HepG2 (cell line): Measurements from ENCODE around the gene ABHD4. TPM values are rescaled to one million over a fixed set of nuclear protein-coding genes. Genes with fewer than 3 reads are reported as not detected.
A peak's percentile ranks its signal among the peaks of the same experiment; 100 is the strongest.

Source experiments
- FLYWCH1 ChIP-seq: sonication (generic); formaldehyde crosslinking; IDR thresholded peaks from 2 replicates; pipeline ENCODE4 v1.8.1; 2023; ENCODE audit warnings: mild to moderate bottlenecking, missing genetic modification reagents
- RAD21 ChIP-seq: fragments of 450-650 bp; formaldehyde crosslinking; IDR thresholded peaks from 2 replicates; pipeline ENCODE4 v1.5.0; 2020; ENCODE audit warnings: mild to moderate bottlenecking
- ZFP37 ChIP-seq: sonication (generic); formaldehyde crosslinking; IDR thresholded peaks from 2 replicates; pipeline ENCODE4 v1.4.0; 2020; ENCODE audit warnings: missing genetic modification reagents, borderline replicate concordance
- ZNF674 ChIP-seq: sonication (generic); formaldehyde crosslinking; IDR thresholded peaks from 2 replicates; pipeline ENCODE4 v1.5.0; 2020; ENCODE audit warnings: low read depth, mild to moderate bottlenecking, missing genetic modification reagents
- ZSCAN12 ChIP-seq: sonication (generic); formaldehyde crosslinking; IDR thresholded peaks from 2 replicates; pipeline ENCODE4 v1.9.0; 2021; ENCODE audit warnings: mild to moderate bottlenecking, missing genetic modification reagents
- polyA plus RNA-seq, 8 experiments: library from polyadenylated mRNA; depleted of rRNA in 3 of 8; stranded (reverse) in 7 of 8; unstranded in 1 of 8; fragments of >200 nt; fragmentation: Illumina TruSeq in 4 of 8; extraction: Trizol in 4 of 8; gene quantifications; 2 replicates each; pipeline versions ENCODE4 v1.2.1 to v1.2.3, GENCODE V29; 2011 to 2016; ENCODE audit warnings: low read depth in 4 of 8, missing spikeins in 1 of 8, mixed read lengths in 1 of 8; ENCODE audit not compliant: insufficient read depth in 1 of 8
- total RNA-seq, 5 experiments: library from RNA; depleted of rRNA; stranded (reverse); fragments of >200 nt; fragmentation: Illumina TruSeq; extraction: Trizol; gene quantifications; 2 replicates each; pipeline ENCODE4 v1.2.3, GENCODE V29; 2016; ENCODE audit warnings: low read depth in 1 of 5
- TF ChIP-seq, protein P1 (sequence below): IDR thresholded peaks from 2 replicates; pipeline ENCODE4 v1.6.1; 2018; ENCODE audit warnings: missing genetic modification reagents, mild to moderate bottlenecking, missing compliant biosample characterization
- TF ChIP-seq, protein P2 (sequence below): sonication (generic); formaldehyde crosslinking; IDR thresholded peaks from 2 replicates; pipeline ENCODE4 v1.8.0; 2022; ENCODE audit warnings: missing genetic modification reagents, mild to moderate bottlenecking, borderline replicate concordance
- TF ChIP-seq, protein P3 (sequence below): IDR thresholded peaks from 2 replicates; pipeline ENCODE4 v1.6.1; 2012; ENCODE audit warnings: low read depth, low read length, improper control_type of control experiment
- TF ChIP-seq, protein P4 (sequence below): sonication (generic); formaldehyde crosslinking; IDR thresholded peaks from 2 replicates; pipeline ENCODE4; 2020; ENCODE audit warnings: missing genetic modification reagents, mild to moderate bottlenecking, borderline replicate concordance
- TF ChIP-seq, protein P5 (sequence below): sonication (generic); formaldehyde crosslinking; IDR thresholded peaks from 2 replicates; pipeline ENCODE4 v1.4.0; 2020; ENCODE audit warnings: missing genetic modification reagents

Gene ABHD4
- total and polyA plus RNA-seq, 2 of the 13 experiments (the other 11 are each of a cell fraction or from before 2014, with no cell fraction given): 16.1 to 47.5 TPM

DNA sequence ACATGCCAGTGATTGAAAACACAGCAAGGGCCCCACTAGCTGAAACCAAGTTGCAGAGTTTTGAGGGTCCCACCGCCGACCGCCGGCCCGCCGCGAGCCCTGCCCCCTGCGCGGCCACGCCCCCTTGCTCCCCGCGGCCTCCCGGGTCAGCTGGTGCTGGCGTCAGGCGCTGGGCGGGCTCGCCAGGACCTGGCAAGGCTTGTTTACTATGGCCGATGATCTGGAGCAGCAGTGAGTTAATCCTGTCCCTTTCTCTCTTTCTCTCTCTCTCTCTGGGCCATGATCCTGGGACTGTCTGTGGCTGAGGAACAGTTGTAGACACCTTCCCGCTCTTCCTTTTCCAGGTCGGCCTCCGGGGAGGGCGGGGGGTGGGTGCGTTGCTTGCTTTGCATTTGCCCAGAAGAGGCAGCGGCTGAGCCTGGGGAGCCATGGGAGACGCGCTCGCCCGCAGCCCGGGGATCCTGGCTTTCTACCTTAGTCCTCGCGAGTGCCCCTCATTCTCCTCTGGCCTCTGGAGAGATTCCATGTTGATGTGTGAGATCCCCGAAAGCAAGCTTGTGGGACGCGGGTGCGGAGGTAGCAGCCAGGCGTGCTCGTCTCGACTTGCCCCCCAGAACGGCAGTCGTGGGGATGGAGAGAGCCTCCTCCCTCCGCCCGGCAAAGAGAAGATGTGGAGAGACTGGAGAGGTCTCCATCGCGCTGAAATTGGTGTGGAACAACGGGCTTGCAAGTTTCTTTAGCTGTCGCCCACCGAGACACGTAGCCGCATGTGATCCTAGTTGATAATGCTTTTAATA lies at the start of gene ABHD4 (continued):
- TF ChIP-seq, protein P1, sequence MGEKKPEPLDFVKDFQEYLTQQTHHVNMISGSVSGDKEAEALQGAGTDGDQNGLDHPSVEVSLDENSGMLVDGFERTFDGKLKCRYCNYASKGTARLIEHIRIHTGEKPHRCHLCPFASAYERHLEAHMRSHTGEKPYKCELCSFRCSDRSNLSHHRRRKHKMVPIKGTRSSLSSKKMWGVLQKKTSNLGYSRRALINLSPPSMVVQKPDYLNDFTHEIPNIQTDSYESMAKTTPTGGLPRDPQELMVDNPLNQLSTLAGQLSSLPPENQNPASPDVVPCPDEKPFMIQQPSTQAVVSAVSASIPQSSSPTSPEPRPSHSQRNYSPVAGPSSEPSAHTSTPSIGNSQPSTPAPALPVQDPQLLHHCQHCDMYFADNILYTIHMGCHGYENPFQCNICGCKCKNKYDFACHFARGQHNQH: peak; percentile 68
- TF ChIP-seq RAD21 (CRISPR knock-in tag): 0 out of 2 replicates have a peak, but pooled peaks have one; percentile 6
- peak; percentile 60; the same call in 1 of the 2 replicates for TF ChIP-seq ZSCAN12 (CRISPR knock-in tag)
- TF ChIP-seq, protein P2, sequence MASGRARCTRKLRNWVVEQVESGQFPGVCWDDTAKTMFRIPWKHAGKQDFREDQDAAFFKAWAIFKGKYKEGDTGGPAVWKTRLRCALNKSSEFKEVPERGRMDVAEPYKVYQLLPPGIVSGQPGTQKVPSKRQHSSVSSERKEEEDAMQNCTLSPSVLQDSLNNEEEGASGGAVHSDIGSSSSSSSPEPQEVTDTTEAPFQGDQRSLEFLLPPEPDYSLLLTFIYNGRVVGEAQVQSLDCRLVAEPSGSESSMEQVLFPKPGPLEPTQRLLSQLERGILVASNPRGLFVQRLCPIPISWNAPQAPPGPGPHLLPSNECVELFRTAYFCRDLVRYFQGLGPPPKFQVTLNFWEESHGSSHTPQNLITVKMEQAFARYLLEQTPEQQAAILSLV (CRISPR knock-in tag): peak; percentile 78; the same call in 1 of the 2 replicates
- TF ChIP-seq FLYWCH1: no peak
- TF ChIP-seq ZNF674 (CRISPR knock-in tag): no peak
- peak; percentile 49; the same call in 1 of the 2 replicates for TF ChIP-seq ZFP37 (CRISPR knock-in tag)
- TF ChIP-seq, protein P3, sequence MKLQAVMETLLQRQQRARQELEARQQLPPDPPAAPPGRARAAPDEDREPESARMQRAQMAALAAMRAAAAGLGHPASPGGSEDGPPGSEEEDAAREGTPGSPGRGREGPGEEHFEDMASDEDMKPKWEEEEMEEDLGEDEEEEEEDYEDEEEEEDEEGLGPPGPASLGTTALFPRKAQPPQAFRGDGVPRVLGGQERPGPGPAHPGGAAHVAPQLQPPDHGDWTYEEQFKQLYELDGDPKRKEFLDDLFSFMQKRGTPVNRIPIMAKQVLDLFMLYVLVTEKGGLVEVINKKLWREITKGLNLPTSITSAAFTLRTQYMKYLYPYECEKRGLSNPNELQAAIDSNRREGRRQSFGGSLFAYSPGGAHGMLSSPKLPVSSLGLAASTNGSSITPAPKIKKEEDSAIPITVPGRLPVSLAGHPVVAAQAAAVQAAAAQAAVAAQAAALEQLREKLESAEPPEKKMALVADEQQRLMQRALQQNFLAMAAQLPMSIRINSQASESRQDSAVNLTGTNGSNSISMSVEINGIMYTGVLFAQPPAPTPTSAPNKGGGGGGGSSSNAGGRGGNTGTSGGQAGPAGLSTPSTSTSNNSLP: 0 out of 2 replicates have a peak, but pooled peaks have one; percentile 9
- TF ChIP-seq, protein P4, sequence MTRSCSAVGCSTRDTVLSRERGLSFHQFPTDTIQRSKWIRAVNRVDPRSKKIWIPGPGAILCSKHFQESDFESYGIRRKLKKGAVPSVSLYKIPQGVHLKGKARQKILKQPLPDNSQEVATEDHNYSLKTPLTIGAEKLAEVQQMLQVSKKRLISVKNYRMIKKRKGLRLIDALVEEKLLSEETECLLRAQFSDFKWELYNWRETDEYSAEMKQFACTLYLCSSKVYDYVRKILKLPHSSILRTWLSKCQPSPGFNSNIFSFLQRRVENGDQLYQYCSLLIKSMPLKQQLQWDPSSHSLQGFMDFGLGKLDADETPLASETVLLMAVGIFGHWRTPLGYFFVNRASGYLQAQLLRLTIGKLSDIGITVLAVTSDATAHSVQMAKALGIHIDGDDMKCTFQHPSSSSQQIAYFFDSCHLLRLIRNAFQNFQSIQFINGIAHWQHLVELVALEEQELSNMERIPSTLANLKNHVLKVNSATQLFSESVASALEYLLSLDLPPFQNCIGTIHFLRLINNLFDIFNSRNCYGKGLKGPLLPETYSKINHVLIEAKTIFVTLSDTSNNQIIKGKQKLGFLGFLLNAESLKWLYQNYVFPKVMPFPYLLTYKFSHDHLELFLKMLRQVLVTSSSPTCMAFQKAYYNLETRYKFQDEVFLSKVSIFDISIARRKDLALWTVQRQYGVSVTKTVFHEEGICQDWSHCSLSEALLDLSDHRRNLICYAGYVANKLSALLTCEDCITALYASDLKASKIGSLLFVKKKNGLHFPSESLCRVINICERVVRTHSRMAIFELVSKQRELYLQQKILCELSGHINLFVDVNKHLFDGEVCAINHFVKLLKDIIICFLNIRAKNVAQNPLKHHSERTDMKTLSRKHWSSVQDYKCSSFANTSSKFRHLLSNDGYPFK (CRISPR knock-in tag): peak; percentile 92
- TF ChIP-seq, protein P5, sequence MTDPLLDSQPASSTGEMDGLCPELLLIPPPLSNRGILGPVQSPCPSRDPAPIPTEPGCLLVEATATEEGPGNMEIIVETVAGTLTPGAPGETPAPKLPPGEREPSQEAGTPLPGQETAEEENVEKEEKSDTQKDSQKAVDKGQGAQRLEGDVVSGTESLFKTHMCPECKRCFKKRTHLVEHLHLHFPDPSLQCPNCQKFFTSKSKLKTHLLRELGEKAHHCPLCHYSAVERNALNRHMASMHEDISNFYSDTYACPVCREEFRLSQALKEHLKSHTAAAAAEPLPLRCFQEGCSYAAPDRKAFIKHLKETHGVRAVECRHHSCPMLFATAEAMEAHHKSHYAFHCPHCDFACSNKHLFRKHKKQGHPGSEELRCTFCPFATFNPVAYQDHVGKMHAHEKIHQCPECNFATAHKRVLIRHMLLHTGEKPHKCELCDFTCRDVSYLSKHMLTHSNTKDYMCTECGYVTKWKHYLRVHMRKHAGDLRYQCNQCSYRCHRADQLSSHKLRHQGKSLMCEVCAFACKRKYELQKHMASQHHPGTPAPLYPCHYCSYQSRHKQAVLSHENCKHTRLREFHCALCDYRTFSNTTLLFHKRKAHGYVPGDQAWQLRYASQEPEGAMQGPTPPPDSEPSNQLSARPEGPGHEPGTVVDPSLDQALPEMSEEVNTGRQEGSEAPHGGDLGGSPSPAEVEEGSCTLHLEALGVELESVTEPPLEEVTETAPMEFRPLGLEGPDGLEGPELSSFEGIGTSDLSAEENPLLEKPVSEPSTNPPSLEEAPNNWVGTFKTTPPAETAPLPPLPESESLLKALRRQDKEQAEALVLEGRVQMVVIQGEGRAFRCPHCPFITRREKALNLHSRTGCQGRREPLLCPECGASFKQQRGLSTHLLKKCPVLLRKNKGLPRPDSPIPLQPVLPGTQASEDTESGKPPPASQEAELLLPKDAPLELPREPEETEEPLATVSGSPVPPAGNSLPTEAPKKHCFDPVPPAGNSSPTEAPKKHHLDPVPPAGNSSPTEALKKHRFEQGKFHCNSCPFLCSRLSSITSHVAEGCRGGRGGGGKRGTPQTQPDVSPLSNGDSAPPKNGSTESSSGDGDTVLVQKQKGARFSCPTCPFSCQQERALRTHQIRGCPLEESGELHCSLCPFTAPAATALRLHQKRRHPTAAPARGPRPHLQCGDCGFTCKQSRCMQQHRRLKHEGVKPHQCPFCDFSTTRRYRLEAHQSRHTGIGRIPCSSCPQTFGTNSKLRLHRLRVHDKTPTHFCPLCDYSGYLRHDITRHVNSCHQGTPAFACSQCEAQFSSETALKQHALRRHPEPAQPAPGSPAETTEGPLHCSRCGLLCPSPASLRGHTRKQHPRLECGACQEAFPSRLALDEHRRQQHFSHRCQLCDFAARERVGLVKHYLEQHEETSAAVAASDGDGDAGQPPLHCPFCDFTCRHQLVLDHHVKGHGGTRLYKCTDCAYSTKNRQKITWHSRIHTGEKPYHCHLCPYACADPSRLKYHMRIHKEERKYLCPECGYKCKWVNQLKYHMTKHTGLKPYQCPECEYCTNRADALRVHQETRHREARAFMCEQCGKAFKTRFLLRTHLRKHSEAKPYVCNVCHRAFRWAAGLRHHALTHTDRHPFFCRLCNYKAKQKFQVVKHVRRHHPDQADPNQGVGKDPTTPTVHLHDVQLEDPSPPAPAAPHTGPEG (CRISPR knock-in tag): peak; percentile 16; the same call in 1 of the 2 replicates
